T-helper 2 cell treated with Interferon-gamma antibody and Interleukin-4, amounts not matched to agents 100 ng/mL and 5 ng/mL, for 36 hours (primary cell): ENCODE measurements around the gene STARD9. TPM values are rescaled to one million over a fixed set of nuclear protein-coding genes. Genes with fewer than 3 reads are reported as not detected.
"Not testable (repeated sequence)": the region's sequence is repeated elsewhere in the genome, so short reads cannot be mapped to it uniquely, and the experiment has no call there.

Experiments
- intact Hi-C: fragments of 100-400 bp; cut with micrococcal nuclease; formaldehyde crosslinking; loops from one replicate; pipeline ENCODE4 v1.15.1; 2023
- total RNA-seq: library from RNA; stranded (reverse); gene quantifications from 2 replicates; pipeline ENCODE4 v1.2.3, GENCODE V29; 2022

Gene STARD9
- total RNA-seq = 11.7 and 14.4 TPM in 2 replicates

DNA sequence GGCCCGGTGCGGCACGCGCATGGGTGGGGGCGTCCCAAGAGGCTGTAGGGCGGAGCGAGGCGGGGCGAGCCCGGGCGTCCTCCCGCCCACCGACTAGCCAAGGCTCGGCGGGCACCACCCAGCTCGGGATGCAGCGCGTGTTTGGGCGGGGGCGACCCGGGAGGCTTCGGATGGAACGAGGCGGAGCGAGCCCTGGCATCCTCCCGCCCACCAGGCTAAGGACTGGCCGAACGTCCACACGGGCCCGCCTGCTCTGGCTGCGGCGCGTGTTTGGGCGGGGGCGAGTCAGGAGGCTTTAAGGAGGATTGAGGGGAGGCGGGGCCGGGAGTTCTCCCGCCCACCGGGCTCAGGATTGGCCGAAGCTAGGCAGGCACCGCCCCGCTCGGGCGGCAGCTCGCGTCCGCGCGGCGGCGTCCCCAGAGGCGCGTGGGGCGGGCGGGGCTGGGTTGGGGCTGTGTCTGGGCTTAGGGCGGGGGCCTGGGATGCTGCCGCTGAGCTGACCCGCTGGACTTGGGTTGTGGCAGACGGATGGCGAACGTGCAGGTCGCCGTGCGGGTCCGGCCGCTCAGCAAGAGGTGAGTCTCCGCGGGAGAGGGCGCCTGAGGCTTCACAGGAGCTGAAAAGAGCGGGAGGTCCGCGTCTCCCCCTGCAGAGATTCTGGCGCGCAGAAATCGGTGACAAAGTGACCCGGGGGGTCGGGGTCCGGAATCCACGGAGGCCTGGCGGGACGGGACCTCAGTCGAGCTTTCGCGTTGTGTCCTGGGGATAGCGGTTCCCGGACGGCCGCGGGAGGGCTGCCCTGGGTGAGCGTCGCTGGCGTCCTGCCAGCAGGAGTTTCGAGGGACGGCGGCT lies at the start of gene STARD9:
STARD9 (plus strand) TSS at position 419 of the 852 bp plus-strand sequence; CDS start at position 529, 110 bp downstream.
- intact Hi-C loops = loop anchor here (1.0 to 5.0 kb wide), 5 partner anchors 27 to 1878 kb away; partner anchors contain the start of genes HAUS2, LRRC57, RAD51 and SNAP23

DNA sequence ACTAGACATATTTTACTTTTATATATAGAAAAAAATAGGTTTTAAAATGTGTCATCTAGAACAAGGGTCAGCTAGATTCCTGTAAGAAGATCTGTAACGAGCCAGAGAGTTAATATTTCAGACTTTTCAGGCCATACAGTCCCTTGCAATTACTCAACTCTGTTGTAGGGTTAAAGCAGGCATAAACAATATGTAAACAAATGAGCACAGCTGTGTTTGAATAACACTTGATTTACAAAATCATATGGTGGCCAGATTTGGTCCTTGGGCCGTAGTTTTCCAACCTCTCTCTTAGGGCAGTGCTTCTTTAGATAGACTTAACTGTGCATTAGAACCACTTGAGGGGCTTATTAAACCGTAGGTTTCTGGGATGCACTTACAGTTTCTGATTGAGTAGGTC lies 46.4 kb upstream of the STARD9 start:
- intact Hi-C loops = no loop called here

DNA sequence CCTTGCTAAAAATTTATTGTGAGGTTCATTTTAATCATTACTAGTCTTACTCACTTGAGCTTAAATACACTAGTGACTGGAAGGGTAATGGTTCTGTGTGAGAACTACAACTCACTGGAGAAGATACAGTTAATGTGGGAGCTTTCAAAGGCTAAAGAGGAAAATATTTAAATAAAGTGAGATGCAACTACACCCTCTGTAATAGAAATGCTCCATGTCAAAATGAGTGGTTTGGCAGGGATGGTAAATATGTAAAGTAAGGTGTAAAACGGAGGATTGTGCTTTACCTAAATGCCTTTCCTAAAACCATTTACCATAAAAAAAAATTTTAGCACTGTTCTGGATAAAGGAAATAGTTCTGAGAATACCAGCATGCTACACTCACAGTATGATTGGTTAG lies 42.2 kb upstream of the STARD9 start:
- intact Hi-C loops = no loop called here

DNA sequence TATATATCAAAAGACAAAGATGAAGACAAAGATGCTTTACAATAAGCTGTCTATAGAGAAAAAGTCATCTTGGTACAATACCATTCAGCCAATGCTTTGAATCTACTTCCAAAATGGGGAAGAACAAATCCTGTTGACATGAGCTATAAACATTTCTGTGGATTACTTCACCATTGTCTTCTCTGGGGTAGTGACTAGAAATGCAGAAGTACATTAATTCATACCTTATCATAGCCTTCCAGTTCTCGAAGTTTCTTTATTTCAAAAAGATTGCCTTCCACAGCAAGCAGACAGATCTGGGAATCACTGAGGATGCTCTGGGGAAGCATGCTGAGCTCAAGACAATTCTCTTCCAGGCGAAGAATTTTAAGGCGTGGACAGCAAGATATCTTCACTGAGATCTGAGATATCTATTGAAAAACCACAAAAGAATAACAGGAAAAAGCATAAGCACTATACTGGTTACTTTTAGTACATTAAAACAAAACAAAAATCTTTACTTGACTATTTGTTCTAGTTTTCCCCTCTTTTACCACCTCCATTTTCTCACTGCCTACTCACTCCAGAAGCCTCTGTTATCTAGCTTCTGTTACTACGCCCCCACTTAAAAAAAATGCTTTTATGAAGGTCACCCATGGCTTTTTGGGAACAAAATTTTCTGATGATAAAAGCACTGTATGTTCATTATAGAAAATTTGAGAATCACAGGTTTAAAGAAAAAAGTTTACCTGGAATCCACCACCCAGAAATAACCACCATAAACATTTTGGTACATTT lies 30.4 kb upstream of the STARD9 start:
- intact Hi-C loops = loop anchor here (5.0 kb wide), 1 partner anchor 273 kb away; the partner anchor contains the start of genes GANC and TMEM87A

DNA sequence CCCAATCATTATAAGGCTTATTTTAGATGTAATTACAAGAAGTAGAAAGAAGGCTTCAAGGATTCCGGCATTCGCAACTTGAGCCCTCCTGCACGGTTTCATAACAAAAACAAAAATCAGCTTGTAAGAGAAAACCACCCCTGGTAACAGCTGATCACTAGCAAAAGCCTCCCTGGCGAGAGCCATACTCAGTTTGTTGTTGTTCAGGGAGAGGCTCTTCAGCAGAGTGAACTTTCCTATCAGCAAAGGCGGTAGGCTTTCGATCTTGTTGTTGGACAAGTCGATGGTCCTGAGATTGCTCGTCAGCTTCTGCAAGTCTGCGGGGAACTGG lies 27.5 kb upstream of the STARD9 start:
- intact Hi-C loops = loop anchor here (1.0 to 5.0 kb wide), 5 partner anchors 27 to 276 kb away; partner anchors contain the start of genes GANC, STARD9, TMEM87A and ZNF106

- intact Hi-C loops = loop anchor here (1.0 to 5.0 kb wide), 5 partner anchors 26 to 276 kb away; partner anchors contain the start of genes GANC, STARD9, TMEM87A and ZNF106
Observed at GRCh38 chr15:42548249-42549031, 27.0 kb upstream of the STARD9 start, which contains the start of the genes HAUS2 and LRRC57. TSS of gene HAUS2 (plus strand) at chr15:42548838. CDS start at chr15:42548873, 35 bp downstream. TSS of gene LRRC57 (minus strand) at chr15:42548793. CDS start at chr15:42548434, 359 bp downstream.

DNA sequence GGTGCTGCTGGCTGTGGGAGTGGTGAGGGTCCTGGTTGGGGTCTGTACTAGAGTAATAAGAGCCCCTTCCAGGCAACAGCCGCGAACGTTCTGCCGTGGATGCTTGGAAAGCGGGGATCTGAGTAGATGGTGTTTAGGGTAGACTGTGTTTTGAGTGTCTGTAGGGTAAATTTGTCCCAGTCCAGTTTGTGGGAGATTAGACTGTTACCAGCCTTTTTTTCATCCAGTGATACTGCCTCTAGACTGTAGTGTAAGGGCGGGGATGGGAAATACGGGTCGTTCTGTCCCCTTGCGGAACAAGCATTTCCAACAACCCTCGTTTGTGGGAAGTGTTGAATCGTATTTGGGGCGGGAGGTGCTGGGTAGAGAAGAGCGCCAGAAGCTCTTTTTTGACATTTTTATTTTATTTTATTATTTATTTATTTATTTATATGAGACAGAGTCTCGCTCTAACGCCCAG lies 26.3 kb upstream of the STARD9 start:
- intact Hi-C loops = loop anchor here (2.0 to 5.0 kb wide), 3 partner anchors 26 to 277 kb away; partner anchors contain the start of genes GANC, STARD9 and TMEM87A

- intact Hi-C loops = loop anchor here (2.0 to 5.0 kb wide), 3 partner anchors 25 to 278 kb away; partner anchors contain the start of genes GANC, STARD9 and TMEM87A
Observed at GRCh38 chr15:42549741-42550392, 25.5 kb upstream of the STARD9 start.

- intact Hi-C loops = no loop called here
Observed at GRCh38 chr15:42553554-42553953, 21.9 kb upstream of the STARD9 start.

- intact Hi-C loops = not testable (repeated sequence)
Observed at GRCh38 chr15:42556550-42557207, 18.7 kb upstream of the STARD9 start.

DNA sequence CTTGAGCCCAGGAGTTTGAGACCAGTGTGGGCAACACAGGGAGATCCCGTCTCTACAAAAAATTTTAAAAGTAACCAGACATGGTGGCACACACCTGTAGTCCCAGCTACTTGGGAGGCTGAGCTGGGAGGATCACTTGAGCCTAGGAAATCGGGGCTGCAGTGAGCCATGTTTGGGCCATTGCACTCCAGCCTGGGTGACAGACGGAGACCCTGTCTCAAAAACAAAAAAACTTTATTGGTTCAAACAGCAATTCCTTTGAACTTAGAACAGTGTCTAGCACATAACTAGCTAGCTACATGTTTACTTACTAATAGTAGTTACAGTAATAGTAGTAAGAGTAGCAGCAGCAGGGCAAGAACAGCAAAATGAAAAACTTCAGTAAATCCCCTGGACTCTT lies 16.7 kb upstream of the STARD9 start:
- intact Hi-C loops = no loop called here

GRCh38 chr15:42576040-42576594 lies 711 bp downstream of the STARD9 start:
- intact Hi-C loops = loop anchor here (5.0 kb wide), 1 partner anchor 1879 kb away; the partner anchor contains the start of gene RAD51

DNA sequence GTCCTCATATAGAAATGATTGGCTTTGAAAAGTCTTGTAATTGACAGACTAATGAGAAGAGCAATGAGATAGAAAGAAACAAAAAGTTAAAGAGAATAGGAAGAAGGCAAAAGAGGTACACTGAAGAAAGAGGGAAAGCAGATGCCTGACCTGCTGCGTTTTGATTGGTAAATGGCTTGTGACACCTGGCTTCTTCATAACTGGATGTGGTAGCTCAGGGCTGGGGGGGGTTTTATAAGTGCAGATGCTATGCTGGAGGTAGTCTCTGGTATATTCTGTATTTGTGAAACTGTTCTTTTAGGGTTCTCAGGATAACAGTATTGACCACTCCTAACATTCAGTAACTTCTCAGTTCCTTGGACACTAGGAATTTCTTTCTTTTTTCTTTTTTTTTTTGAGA lies 1.4 kb downstream of the STARD9 start:
- intact Hi-C loops = loop anchor here (5.0 kb wide), 1 partner anchor 1879 kb away; the partner anchor contains the start of gene RAD51

DNA sequence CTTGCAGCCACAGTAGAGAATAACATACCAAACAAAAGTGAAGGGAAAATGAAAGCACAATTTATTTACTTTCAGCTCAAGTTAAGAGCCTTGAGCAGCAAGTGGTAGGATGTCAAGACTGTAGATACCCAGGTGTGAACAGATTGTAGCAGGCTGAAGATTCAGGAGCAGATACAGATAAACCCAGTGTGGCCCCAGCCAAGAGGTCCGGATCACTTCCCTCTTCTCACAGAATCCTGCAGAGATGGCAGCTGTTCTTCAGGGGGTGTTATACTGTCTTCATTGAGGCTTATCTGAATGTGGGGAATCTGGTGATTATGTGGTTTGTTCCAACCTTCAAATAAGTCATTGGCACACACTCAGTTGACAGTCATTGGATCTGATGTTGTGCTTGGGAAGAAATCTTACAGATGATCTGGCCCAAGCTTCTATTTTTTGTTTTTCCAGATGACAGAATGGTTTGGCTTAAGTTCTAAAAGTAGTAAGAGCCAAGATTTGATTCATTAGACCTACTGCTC lies 2.2 kb downstream of the STARD9 start:
- intact Hi-C loops = loop anchor here (5.0 kb wide), 1 partner anchor 1880 kb away; the partner anchor contains the start of gene RAD51

GRCh38 chr15:42578984-42579537 lies 3.7 kb downstream of the STARD9 start:
- intact Hi-C loops = loop anchor here (5.0 kb wide), 1 partner anchor 1882 kb away; the partner anchor contains the start of gene RAD51

DNA sequence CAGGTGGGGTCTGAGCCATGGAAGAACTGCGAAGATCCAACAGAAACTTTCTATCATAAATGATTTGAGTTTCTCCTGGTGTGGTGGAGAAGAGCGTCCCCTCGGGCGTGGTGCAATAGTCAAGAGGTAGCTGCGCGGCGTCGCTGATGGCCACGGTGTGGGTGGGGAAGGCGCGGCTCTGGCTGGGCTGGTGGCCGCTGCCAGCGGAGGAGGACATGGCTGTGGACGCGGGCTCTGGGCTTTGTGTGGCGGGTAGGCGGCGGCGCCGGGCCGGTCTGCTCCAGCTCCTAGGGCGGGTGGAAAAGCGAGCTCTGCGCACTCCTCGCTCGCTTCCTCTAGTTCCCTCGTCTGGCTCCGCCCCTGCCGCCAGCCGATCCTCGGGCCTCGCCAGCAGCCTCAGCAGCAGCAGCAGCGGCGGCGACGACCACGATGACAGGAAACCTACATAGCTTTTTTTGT lies 5.9 kb downstream of the STARD9 start:
- intact Hi-C loops = loop anchor here (1.0 kb wide), 1 partner anchor 27 kb away; no protein-coding TSS in a partner anchor

- intact Hi-C loops = no loop called here
Observed at GRCh38 chr15:42582569-42583375, 7.4 kb downstream of the STARD9 start.
